ENCODE results near the gene SCAMP2. TPM values are rescaled to one million over a fixed set of nuclear protein-coding genes. Genes with fewer than 3 reads are reported as not detected.

The SCAMP2 gene
- total RNA-seq, 1 experiment from 2014 or later: 50.2 TPM

DNA sequence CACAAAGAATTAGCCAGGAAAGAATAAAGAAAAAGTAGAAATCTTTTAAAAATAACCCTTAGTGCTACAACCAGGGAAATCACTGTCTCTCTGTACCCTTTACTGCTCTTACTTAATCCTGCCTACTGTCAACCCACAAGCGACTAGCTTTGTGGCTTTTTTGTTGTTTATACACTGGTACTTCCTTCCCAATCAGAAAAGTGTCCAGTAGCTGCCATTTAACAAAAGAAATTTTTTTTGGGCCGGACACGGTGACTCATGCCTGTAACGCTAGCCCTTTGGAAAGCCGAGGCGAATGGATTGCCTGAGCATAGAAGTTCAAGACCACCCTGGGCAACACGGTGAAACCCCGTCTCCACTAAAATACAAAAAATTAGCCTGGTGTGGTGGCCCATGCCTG is 47.3 kb upstream of the SCAMP2 start:
- no peak overlapping the region for H2BK15ac ChIP-seq (ENCODE audit: low read depth, low read length)
- H3K79me1 ChIP-seq (ENCODE audit: insufficient read depth, low read depth, low read length, poor library complexity, severe bottlenecking): peaks cover 2% of the 10 kb centered on the region
- no peak overlapping the region for H4K5ac ChIP-seq (ENCODE audit: insufficient read length, low read depth, low read length)
- H2BK20ac ChIP-seq (ENCODE audit: low read depth, low read length, poor library complexity, severe bottlenecking): no peak overlapping the region
- H3K23ac ChIP-seq (ENCODE audit: insufficient read length, low read depth, low read length): no peak overlapping the region
- Mint-ChIP-seq H3K9me3 (no peaks in the 10 kb centered on the region), H3K27ac (no peak overlapping the region), H3K4me1 (no peaks in the 10 kb centered on the region), H3K36me3 (ENCODE audit: insufficient read depth in 1 of 3, low read depth in 3 of 3) (peaks cover 42 to 87% (median 67%) of the 10 kb centered on the region in 3 experiments; a peak in 6 of 7 replicates), H3K4me3 (no peak overlapping the region), H3K27me3 (ENCODE audit: low read depth) (no peaks in the 10 kb centered on the region)
- no peak for DNase-seq
- no peak overlapping the region for H3K9ac ChIP-seq (ENCODE audit: extremely low read depth, insufficient read length, low read length)
- no peak overlapping the region for H3K56ac ChIP-seq (ENCODE audit: insufficient read length, low read depth, low read length)
- no peak overlapping the region for H3K14ac ChIP-seq (ENCODE audit: insufficient read depth, low read length)
- no peak overlapping the region for H3K18ac ChIP-seq (ENCODE audit: insufficient read length, low read depth, low read length)
- H2BK12ac ChIP-seq (ENCODE audit: insufficient read length, low read depth, low read length): no peak overlapping the region
- H3K4me2 ChIP-seq (ENCODE audit: insufficient read depth, insufficient read length, low read length): no peak overlapping the region
- no peaks in the 10 kb centered on the region for H4K20me1 ChIP-seq (ENCODE audit: control insufficient read depth, insufficient read depth, insufficient read length)
- TF ChIP-seq CTCF (conservative IDR thresholded peaks at IDR 0.05): no peak
- H2AFZ ChIP-seq (ENCODE audit: low read length): no peak overlapping the region
- H4K91ac ChIP-seq (ENCODE audit: insufficient read length, low read depth, low read length): no peak overlapping the region
- no peak overlapping the region for H3K27ac ChIP-seq (ENCODE audit: insufficient read length, low read depth, low read length)
- H3K4ac ChIP-seq (ENCODE audit: low read depth, low read length): no peak overlapping the region
- H2AK5ac ChIP-seq (ENCODE audit: insufficient read length, low read length): no peak overlapping the region
- H3K4me1 ChIP-seq (ENCODE audit: insufficient read depth, low read length): no peaks in the 10 kb centered on the region
- no peaks in the 10 kb centered on the region for H3K79me2 ChIP-seq (ENCODE audit: insufficient read depth, low read length)
- no peak overlapping the region for H2BK5ac ChIP-seq (ENCODE audit: insufficient read length, low read length)
- no peaks in the 10 kb centered on the region for H3K27me3 ChIP-seq (ENCODE audit: insufficient read depth, low read length)
- H3T11ph ChIP-seq (ENCODE audit: low read length): no peak overlapping the region
- H3K23me2 ChIP-seq (ENCODE audit: insufficient read length, low read depth, low read length, poor library complexity, severe bottlenecking): no peaks in the 10 kb centered on the region
- WGBS (ENCODE audit: extremely low coverage, insufficient read length, low lambda C conversion rate): no CpG with 5 or more reads among the region's 8 CpGs
- no peak overlapping the region for H2BK120ac ChIP-seq (ENCODE audit: low read depth, low read length, poor library complexity, severe bottlenecking)
- no peaks in the 10 kb centered on the region for H3K9me3 ChIP-seq (ENCODE audit: control insufficient read depth, low read depth, low read length)
- no peak overlapping the region for H4K8ac ChIP-seq (replicated peaks; ENCODE audit: insufficient read length, low read depth, low read length)
